Kidney capillary endothelial cell (primary cell): Measurements from ENCODE around the gene SELENOV.
A peak's percentile ranks its signal among the peaks of the same experiment; 100 is the strongest.
"Not testable (repeated sequence)": the region's sequence is repeated elsewhere in the genome, so short reads cannot be mapped to it uniquely, and the experiment has no call there.

Source experiments
- DNase-seq: peaks from one replicate; pipeline ENCODE4 v3.0.0-alpha.2; 2018; ENCODE audit warnings: low spot score

The SELENOV gene, protein sequence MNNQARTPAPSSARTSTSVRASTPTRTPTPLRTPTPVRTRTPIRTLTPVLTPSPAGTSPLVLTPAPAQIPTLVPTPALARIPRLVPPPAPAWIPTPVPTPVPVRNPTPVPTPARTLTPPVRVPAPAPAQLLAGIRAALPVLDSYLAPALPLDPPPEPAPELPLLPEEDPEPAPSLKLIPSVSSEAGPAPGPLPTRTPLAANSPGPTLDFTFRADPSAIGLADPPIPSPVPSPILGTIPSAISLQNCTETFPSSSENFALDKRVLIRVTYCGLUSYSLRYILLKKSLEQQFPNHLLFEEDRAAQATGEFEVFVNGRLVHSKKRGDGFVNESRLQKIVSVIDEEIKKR

GRCh38 chr19:39514840-39515550, at the start of gene SELENOV:
TSS of gene SELENOV (plus strand) at chr19:39515139. CDS start at chr19:39515213, 74 bp downstream.
- DNase-seq: no peak

DNA sequence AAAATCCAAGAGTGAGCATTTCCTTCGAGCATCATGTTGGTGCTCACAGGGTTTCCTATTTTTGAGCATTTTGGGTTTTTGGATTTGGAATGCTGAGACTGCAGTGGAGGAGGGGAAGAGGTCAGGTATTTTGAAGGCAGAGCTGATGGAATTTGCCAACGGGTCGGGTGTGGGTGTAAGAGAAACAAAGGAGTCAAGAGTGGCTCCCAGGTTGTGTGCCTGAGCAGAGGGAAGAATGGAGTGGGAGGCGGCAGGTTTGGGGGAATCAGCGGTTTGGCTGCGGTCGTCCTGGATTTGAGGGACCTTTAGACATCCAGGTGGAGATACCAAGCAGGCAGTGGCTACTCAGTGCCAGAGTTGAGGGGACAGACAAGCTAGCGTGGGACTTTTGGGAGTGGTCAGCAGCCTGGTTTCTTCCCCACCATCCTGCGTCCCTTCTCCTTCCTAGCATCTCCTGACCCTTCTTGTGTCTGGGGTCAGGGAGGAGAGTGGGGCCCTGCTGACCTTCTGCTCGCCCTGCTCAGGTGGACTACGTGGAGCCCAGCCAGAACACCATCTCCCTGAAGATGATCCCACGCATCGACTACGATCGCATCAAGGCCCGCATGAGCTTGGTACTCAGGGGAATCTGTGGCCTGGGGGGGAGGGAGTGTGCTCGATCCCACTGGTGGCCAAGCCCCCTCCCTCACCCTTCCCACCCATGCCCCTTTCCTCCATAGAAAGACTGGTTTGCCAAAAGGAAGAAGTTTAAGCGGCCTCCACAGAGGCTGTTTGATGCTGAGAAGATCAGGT, 48.8 kb upstream of the SELENOV start:
- no peak for DNase-seq

DNA sequence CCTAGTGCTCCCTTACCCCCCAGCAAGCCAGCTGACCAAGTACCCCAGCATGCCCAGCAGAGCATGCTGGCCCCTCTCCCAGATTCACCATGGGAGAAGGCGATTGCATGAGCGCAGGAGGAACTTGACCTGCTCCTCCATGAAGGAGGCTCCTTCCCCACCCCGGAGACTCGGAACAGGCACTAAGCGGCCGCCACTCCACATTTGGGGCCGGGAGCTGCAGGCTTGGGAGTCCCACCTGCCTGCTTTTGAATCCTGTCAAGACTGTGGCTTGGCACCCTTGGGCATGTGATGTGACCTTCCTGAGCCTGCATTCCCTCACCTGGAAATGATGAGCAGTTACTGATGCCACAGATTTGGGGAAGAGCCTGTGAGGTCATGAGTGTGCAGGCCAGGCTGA, 47.0 kb upstream of the SELENOV start:
- DNase-seq: no peak

GRCh38 chr19:39469036-39469435, 45.9 kb upstream of the SELENOV start:
- DNase-seq: no peak

DNA sequence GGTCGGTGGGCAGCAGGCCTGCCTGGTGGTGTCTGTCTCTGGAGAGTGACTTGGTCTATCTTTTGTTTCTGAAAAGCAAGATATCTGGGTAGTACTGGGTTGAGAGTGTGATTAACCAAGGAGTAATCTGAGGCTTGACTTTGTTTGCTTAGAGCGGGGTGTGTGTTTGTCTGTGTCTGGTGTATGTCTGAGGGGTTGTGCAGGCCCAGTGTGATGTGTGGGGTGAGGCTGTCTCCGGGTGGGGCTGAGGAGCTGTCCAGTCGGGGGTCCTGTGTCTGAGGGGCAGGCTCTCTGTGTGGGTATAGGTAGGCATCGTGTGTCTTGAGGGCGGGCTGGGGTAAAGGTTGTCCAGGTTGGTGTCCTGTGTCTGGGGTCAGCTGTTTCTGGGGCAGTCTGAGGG, 45.4 kb upstream of the SELENOV start:
- DNase-seq: no peak

- no peak for DNase-seq
Measured at GRCh38 chr19:39470724-39471339, 44.1 kb upstream of the SELENOV start.

DNA sequence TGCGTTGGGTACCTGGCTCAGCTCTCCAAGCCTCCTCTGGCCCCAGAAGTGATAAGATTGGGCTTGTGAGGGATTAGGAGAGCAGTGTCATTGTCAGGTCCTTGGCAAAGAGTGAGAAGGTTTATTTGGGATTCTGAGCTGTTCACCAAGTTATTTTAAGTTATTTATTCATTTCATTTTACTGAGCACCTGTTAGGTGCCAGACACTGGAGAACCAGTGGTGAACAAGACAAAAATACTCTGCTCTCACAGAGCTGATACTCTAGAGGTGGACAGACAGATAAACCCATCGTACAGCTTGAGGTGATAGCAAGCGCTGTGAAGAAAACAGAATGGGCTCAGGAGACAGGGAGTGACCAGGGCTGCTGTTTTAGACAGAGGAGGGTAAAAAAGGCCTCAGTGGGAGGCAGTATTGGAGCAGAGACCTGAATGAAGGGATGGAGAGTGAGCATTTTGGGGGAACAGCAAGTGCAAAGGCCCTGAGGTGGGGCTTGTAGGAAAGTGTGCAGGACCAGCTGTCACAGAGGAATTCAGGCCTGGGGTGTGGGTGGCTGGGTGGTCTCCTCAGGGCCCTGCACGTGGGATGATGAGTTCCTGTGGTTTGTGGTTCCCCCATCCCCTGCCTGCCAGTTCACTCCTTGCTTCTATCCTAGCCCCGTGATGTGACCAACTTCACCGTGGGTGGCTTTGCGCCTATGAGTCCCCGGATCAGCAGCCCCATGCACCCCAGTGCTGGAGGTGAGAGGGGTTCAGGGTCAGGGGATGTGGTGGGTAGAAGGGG, 43.0 kb upstream of the SELENOV start:
- no peak for DNase-seq

DNA sequence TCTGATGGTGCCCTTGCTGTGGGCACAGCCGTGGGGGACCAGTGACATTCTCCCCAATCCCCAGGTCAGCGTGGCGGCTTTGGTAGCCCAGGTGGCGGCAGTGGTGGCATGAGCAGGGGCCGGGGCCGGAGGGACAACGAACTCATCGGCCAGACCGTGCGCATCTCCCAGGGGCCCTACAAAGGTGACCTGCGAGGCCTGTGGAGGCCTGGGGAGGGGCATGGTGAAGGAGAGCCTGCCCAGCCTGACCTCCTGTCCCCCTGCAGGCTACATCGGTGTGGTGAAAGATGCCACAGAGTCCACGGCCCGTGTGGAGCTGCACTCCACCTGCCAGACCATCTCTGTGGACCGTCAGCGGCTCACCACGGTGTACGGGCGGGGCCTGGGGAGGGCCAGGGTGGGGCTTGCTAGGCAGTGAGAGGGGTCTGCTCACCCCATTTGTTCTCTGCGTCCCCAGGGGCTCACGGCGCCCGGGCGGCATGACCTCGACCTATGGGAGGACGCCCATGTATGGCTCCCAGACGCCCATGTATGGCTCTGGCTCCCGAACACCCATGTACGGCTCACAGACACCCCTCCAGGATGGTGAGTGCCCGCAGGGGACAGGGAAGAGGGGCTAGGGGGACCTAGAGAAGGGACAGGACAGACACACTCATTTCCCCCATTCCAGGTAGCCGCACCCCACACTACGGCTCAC, 42.0 kb upstream of the SELENOV start:
- DNase-seq: no peak

- DNase-seq: no peak
Measured at GRCh38 chr19:39473443-39473960, 41.4 kb upstream of the SELENOV start.

DNA sequence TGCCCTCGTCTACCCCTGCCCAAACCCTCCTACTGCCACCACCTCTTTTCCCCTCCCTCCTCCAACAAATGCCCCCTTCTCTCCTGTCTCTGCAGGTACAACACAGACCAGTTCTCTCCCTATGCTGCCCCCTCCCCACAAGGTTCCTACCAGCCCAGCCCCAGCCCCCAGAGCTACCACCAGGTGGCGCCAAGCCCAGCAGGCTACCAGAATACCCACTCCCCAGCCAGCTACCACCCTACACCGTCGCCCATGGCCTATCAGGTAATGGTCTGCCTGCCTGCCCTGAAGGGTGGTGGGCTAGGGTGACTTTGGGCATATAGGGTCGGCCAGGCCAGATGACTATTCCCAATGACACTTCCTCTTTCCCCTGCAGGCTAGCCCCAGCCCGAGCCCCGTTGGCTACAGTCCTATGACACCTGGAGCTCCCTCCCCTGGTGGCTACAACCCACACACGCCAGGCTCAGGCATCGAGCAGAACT, 40.8 kb upstream of the SELENOV start:
- peak; percentile 21 for DNase-seq

DNA sequence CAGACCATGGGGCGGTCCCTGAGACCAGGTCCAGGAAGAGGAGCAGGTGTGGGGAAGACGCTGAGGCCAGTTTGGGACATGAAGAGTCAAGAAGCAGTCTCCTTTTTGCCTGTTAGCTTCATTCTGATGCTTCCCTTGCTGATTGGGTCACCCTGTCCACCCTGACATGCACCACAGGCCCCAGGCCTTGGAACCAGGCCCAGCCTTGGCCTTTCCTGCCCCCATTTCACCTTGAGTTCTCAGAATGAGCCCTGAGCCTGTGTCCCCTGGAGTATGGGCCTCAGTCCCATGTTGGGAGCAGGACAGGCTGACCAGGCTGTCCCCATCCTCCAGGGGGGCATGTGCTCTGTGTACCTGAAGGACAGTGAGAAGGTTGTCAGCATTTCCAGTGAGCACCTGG, 39.2 kb upstream of the SELENOV start:
- DNase-seq: no peak

DNA sequence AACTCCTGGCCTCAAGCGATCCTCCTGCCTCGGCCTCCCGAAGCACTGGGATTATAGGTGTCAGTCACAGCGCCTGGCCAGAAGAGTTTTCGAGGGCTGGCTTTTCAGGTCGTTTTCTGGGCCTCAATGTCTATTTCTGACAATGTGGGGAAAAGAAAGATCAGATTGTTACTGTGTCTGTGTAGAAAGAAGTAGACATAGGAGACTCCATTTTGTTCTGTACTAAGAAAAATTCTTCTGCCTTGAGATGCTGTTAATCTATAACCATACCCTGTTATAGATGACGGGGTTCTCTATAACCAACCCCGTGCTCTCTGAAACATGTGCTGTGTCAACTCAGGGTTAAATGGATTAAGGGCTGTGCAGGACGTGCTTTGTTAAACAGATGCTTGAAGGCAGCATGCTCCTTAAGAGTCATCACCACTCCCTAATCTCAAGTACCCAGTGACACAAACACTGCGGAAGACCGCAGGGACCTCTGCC, 35.6 kb upstream of the SELENOV start:
- not testable (repeated sequence) for DNase-seq

DNA sequence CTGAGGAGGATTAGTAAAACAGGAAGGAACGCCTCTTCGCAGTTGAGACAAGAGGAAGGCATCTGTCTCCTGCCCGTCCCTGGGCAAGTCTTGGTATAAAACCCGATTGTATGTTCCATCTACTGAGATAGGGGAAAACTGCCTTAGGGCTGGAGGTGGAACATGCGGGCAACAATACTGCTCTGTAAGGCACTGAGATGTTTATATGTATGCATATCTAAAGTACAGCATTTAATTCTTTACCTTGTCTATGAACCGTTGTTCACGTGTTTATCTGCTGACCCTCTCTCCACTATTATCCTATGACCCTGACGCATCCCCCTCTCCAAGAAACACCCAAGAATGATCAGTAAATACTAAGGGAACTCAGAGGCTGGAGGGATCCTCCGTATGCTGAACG, 35.0 kb upstream of the SELENOV start:
- peak; percentile 7 for DNase-seq

DNA sequence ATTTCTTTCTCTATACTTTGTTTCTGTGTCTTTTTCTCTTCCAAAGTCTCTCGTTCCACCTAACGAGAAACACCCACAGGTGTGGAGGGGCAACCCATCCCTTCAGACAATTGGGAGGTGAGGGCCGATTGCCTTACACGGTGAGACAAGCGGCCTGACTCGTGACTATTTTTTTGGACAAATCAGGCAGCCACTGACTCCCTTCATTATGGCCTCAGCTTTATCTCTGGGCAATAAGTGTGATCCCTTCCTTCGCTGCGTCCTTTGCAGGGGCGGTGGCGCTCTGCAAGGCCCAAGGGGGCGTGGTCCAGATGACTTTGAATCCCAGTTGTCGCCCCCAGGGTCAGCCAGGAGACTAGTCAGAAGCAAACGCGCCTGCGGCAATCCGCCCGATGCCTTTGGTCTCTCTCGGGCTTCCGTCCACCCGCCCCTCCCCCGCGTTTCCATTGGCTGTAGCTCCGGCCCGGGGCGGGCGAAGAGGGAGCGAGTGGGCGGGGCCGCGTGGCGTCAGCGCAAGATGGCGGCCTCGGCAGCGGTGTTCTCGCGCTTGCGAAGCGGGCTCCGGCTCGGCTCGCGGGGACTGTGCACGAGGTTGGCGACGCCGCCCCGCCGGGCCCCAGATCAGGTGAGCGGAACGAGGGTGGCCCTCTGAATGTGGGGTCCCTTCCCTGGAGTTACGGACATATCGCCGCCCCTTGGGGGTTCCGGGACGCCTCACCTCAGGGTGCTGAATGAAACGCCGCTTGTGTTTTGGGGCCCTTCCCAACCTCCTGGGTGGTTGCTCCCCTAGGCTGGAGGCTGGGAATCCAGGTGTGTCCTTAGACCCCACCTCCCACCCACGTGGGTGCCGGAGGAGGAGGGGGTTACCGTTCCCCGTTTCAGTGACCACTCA, 34.4 kb upstream of the SELENOV start, which contains the start of gene TIMM50:
Gene TIMM50 (plus strand): TSS at position 502 of the 892 bp plus-strand sequence. CDS start 16 bp downstream, at position 518.
- DNase-seq: peak; percentile 96

DNA sequence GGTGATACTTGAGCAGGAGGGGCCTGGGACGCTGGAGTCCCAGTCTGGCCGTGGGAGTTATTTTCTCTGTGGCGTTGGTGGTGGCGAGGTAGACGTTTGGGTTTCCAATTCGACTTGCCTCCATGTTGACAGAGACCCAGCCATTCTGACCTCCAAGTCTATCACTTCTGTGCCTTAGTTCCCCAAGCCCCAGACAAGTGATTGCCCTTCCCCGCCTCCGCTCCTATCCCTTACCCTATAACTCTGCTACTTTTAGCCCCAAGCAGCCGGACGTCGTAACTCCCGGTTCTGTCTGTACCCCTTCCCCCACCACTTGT, 33.8 kb upstream of the SELENOV start:
- peak; percentile 15 for DNase-seq

GRCh38 chr19:39481676-39482075, 33.3 kb upstream of the SELENOV start:
- DNase-seq: no peak

DNA sequence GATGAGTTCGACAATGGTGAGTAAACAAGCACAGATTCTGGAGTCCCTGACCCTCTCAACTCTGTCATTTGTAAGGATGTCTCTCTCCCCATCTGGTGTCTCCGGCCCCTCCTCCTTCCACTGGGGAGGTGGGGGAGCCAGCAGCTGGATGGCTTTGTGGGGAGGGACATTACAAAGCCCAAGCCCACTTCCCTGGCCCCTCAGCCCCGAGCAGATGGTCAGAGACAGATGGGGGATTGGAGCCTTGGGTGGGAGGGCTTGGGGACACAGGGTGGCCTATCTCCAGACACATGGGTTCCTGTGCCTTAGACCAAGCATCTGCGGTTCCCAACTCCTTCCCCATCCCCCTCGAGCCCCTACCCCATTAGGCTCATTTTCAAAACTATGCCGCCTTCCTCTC, 31.8 kb upstream of the SELENOV start:
- no peak for DNase-seq

DNA sequence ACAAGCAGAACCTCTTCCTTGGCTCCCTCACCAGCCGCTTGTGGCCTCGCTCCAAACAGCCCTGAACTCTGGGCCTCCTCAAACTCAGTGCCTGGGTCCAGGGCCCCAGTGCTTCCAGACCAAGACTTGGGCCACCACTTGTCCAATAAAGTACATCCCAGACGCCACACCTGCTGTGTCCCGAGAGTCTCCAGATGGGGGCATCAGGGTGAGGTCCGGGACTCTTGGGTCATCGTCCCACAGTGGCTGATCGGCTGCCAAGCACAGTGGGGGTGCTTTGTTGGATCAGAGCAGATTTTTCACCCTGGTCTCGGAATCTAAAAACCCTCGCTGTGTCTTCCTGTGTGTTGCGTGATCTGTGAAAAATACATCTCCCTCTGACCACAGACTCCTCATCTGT, 25.2 kb upstream of the SELENOV start:
- DNase-seq: no peak

DNA sequence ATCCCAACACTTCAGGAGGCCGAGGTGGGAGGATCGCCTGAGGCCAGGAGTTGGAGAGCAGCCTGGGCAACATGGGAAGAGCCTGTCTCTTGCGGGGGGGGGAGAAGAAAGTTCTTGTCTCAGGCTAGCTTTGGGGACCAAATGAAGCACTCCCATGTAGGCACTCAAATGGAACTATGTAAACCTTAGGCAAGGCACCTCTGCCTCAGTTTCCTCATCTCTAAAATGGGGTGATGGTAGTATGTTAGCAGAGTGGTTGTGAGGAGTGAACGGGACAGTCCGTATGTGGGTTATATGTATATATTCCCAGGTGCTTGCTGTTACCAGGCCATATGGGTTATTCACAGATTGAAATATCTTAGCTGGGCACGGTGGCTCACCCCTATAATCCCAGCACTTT, 22.7 kb upstream of the SELENOV start:
- no peak for DNase-seq
